Fibroblast of peridontal ligament (primary cell): ENCODE data around the gene EXOC3L1.
A peak's percentile ranks its signal among the peaks of the same experiment; 100 is the strongest.

ENCODE experiments used
- DNase-seq: peaks from one replicate; pipeline ENCODE4 v3.0.0-alpha.2; 2010; ENCODE audit errors: extremely low read depth

Gene EXOC3L1, protein sequence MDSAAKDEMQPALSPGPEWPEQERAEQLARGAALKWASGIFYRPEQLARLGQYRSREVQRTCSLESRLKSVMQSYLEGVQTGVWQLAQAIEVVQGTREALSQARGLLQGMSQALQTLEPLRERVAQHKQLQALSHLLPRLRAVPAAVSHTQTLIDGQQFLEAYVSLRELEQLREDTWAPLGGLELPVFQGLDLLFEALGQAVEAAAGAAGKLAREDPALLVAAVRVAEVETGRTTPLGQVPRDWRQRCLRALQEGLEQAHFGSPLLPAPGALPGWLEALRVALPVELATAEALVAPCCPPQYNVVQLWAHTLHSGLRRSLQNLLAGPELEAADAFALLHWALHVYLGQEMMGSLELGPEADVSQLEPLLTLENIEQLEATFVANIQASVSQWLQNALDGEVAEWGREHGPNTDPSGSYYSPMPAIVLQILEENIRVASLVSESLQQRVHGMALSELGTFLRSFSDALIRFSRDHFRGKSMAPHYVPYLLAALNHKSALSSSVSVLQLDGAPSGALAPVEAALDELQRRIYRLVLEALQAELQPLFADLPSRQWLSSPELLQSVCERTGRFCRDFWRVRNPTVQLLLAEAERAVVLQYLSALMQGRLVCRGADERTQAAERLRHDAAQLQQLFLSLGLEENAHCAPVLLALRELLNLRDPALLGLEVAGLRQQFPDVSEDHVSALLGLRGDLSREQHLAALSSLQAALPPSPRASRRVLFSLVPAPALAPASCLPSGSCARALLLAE

DNA sequence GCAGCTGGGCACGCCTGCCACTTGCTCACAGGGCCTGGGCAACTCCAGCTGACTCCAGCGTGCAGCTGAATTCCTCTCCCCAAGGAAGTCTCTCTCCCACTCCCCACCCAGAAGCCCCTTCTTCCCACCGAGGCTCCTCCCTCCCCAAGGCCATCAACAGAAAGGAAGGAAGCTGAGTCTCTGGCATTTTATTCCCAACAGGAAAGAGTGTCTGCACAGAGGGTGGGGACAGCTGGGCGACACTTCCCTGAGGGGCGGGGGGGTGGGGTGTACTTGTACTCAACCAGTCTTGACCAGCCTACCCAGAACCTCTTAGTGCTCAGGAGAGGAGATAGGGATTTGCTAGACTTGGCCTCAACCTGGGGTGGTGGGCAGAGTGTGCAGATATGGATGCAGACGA is at the start of gene EXOC3L1:
Gene EXOC3L1 (minus strand): TSS at position 96 of the 400 bp plus-strand sequence. CDS start 460 bp downstream, outside the sequence.
- DNase-seq, result no peak

DNA sequence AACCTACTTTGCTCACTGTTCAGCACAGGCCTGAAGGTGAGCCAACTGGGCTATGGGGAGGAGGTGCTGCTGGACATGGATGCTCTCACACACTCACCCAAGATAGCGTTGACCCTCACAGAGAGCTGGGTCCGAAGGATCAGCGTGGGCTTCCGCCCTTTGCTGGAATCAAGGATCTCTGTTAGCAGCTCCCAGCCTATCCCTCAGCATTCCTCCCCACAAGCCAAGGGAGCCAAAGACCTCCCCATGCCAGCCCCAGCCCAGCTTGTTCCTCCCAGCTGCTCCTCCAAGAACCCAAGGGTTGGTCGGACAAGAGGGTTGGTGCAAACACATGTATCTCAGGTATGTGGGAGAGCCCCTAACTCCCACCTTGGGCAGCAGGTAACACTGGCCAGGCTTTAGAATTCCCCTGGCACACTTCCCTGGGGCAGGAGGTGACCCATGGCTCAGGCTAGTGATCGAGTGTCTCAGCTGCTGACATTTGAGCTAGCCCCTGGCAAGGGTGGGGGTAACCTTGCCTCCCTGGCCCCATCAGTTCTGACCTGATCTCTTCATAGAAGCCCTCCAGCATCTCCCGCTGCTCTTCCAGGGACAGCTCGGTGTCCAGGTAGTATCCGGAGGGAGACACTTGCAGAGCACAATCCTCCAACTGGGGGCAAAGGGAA is 49.0 kb upstream of the EXOC3L1 start:
- no peak for DNase-seq

DNA sequence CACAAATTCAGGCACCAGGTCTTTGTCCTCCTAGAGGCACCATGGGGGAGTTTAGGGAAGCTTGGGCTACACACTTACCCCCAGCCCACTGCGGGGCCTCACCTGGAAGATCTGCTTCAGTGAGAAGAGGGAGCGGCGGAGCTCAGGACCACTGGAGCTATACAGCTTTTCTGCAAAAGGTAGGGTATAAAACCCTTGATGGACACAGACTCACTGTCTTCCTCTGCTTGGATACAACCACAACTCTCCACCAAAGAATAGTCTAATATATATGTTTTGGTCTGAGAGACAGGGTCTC is 48.3 kb upstream of the EXOC3L1 start:
- DNase-seq, result no peak

DNA sequence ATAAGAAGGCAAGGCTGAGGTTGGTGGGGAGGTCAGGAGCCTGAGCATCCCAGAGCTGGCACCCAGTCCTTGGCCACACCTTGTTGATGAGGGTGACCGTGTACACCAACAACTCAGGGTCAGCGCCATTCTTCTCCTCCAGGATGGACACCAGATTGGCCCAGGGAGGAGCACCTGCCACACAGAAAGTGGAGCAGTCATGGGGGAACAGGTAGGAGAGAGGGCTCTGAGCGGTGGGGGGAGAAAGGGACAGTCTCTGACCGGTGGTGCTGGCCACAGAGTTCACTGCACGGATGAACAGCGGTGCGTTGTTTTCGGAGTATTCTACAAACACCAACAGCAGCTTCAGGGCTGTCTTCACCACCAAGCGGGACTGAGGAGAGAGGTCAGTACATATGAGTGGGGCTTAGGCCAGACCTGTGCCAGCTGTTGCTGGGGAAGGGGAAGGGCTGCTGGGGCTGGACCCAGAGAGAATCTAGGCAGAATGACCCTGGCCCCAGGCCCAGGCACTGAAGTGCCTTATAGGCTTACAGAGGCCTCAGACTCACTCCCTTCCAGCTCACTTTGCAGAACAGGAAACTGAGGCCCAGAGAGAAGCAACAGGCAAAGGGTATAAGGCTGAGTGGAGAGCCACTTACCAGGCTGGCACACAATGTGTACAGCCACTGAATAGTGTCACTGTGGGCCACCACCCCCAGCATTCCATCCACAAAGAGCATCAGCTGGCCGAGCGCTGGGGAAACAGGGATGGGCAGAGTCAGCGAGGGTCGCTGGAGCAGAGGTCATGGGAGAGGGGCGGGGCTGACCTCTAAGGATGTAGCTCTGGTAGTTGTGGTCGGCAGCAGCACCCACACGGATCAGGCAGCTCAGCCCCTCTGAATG is 47.7 kb upstream of the EXOC3L1 start:
- no peak for DNase-seq

DNA sequence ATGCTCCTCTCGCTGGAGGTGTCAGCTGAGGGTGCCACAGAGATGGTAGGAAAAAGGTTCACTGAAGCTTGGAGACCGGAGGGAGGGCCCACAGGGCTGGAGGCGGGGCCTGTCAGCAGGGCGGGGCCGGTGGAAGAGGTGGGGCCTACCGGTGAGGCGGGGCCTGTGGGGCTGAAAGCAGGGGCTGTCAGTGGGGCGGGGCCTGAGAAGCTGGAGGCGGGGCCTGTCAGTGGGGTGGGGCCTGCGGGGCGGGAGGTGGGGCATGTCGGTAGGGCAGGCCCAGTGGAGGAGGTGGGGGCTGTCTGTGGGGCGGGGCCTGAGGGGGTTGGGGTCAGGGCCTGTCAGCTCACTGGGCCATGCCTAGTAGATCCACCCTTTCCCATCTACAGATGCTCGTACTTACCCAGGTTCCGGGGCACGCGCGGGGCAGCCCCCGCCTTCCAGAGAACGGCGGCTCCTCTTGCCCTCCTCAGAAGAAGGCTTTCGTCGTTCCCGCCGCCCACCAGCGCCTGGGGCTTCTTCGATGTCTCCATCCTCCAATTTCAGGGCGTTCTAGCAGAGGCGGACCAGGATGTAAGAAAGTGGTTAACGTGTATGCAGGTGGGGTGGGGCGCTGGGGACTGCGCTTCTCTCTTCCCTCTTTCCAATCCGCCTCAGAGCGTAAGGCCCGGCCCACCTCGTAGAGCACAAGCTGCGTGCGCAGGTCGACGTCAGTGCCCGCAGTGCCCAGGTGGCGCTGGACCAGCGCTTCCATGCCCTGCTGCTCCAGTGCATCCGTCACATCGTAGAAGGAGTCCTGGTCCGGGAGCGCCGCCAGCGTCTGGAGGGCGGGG is 46.8 kb upstream of the EXOC3L1 start:
- no peak for DNase-seq

DNA sequence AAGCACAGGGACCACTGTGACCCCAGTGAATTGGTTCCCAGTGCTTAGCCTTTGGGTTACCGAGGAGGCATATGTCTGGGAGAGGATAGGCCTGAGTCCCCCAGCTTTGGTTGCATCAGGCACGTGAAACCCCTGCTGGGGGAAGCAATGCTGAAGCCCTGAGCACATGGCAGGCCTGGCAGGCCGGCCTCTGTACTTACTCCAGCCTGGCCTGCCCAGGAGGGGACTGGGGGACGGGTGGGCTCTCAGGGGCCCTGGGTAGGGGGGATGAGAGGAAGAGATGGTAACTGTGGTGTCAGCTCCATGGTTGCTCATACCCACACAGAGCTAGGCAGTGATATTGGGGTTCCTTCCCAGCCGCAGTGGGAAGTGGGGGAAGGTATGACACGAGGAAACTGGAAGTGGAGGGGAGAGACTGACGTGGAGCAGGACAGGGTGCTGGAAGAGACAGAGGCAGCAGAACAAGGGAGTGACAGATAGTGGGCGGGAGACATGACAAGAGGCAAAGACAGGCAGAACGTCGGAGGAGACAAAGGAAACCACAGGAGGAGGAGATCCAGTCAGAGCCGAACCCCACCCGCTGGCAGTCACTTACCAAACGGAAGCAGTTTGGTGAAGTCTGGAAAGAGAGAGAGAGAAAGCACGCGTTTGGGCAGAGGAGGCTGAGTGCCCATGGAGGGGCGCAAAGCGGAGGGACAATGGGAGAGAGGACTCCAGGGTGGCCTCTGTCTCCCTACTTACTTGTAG is 46.1 kb upstream of the EXOC3L1 start:
- no peak for DNase-seq

DNA sequence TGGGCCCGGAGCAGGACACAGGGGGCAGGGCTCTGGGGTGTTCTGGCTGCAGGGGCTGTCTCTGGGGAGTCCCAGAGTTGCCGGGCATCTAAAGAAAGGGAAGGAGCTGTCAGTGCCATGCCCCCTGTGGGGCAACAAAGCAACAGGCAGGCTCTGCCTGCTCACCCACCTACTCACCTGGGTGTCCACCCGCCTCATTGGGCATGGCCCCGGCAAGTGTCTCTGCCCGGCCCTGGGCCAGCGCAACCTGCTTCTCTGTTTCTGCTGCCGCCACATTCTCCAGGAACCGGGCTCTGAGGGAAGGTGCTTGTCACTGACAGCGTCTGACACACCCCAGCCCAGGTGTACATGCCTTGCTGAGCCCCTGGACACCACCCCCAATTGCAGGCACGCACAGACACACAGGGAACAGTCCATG is 44.3 kb upstream of the EXOC3L1 start:
- DNase-seq, result no peak

DNA sequence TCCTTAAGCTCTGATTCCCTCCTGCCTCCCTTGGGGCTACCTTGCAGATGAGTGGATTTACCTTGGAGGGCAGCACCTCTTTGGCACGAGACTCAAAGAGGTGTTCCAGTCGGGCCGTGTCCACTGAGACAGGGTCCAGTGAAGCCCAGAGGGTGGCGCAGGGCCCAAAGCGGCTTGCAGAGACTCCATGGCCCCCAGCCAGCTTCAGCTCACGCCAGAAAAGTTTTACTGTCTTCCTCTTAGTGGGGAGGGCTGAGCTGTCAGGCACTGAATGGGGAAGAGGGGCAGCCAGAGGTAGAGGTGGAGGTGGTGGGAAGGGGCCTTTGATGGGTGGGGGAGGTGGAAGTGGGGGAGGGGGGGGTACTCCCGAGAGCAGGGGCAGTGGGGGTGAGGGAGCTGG is 43.7 kb upstream of the EXOC3L1 start:
- DNase-seq, result no peak

DNA sequence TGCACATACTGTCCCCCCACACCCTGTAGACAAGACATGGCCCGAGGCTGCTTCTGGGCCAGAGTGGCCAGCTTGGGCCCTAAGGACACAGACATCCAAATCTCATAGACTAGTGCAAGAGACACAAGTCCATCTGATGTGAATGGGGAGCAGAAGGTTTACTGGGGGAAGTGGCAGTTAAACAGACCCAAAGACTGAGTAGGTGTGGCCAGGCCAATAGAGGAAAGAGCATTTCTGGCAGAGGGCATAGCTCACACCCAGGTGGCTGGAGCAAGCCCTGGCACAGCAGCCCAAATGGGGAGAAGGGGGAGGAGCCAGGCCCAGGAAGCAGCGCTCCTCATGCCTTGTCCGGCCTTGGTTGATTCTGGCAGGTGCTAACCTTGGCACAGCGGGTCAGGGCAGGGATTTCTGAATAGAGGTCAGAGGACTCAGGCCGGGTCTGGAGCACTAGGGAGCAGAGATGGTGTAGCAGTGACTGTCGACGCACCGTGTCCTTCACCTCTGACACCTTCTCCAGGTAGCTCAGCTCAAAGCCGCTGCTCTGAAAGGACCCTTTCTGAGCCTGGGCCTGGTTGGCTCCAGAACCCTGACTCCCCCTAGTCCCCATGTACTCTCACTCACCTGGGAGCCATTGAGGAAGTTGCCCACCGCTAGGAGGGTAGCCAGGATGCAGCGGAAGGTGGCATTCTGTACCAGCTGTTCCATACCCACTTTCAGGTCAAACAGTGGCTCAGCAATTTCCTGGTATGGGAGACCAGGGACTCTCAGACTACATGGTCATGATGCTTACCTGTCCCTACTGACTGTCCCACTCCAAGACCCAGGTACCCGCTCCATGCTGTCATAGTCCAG is 41.1 kb upstream of the EXOC3L1 start:
- no peak for DNase-seq

DNA sequence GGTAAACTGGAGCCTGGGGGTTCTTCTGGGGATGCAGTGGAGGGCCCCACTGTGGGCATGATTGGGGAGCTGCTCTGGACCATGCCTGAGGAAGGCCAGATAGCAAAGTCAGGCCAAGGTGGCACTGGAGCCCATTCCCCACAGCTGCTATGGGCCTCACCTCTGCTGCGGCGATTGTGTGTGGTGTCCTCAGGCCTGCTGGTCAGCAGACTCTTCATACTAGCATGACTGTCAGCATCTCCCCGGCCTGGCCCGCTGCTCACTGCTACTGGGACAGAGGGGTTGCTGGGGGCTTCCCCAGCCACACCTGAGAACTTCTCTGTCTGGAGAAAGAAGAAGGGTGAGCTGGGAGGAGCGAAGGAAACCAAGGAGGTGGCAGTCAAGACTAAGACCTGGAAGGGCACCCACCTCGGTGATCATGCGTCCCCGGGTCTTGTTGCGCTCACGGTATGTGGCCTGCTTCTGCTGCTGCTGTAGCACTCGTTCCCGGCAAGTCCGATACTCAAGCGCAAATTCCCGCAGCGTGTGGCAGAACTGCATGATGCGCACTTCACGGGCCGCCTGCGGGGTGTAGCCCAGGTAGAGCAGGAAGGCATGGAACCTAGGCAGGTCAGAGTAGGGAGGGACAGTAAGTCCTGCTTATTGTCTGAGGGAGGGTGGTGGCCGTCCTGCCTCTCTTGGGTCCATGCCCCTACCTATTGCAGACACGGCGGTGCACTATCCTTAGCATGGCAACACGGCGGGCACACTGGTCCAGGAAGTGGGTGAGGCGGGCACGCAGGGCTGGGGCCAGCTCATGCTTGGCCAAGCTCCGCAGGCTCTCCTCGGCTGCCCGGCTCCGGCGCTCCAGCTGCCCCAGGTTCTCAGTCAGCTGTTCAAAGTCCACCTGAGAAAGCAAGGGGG is 40.2 kb upstream of the EXOC3L1 start:
- no peak for DNase-seq

DNA sequence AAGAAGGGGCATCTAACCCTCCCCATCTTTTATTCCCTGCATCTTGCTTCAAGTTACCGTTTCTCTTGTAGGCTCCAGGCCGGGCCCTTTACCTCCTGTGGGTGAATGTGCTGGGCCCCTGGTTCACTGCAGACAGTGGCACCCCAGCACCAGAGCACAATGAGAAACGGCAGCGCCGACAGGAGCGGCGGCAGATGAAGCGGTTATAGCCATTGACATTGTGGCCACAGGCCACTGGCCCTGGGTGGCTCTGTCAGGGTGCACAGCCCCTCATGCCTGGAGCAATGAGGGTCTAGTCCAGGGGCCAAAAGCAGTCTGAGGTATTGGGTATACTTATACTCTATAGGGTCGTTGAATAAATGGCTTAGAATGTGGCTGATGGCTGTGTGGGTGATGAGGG is 39.0 kb upstream of the EXOC3L1 start:
- no peak for DNase-seq

DNA sequence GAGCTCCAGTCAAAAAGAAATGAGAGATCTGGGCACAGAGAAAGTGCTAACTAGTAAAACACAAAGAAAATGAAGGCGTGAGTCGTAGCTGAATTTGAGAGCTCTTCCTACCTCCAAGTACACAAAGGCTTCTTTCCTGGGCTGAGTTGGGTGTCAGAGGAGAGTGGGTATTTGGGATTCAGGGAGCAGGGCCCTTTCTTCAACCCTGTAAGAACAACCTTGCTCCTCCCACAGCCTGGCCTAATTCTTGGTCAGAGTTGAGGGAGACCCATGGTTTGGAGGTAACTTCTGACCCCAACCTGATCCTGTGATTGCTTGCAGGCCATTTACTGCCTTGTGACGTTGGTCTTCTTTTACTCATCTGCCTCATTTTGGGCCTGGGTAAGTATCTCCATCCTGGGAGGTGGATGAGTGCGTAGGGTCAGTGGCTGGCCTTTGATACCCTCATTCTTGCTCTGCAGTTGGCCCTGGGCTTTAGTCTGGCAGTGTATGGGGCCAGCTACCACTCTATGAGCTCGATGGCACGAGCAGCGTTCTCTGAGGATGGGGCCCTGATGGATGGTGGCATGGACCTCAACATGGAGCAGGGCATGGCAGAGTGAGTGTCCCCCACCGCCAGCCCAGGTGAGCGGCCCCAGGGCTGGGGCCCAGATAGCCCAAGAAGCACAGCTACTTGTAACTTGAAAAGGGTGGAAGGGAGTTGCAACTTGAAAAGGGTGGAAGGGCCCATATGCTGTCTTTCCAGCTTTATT is 38.3 kb upstream of the EXOC3L1 start:
- no peak for DNase-seq

DNA sequence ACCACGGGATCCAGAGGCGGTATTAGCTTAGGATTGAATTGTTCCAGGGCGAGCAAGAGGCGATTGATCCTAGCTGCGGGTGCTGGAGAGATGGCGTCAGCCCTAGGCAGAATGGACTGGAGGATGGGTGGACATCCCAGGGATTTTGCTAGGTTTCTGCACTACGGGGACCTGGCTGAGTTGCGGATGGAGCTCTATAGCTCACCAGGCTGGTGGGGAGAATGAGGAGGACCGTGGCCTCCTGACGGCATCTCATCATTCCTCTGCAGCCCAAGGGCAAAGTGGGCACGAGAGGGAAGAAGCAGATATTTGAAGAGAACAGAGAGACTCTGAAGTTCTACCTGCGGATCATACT is 37.6 kb upstream of the EXOC3L1 start:
- no peak for DNase-seq

DNA sequence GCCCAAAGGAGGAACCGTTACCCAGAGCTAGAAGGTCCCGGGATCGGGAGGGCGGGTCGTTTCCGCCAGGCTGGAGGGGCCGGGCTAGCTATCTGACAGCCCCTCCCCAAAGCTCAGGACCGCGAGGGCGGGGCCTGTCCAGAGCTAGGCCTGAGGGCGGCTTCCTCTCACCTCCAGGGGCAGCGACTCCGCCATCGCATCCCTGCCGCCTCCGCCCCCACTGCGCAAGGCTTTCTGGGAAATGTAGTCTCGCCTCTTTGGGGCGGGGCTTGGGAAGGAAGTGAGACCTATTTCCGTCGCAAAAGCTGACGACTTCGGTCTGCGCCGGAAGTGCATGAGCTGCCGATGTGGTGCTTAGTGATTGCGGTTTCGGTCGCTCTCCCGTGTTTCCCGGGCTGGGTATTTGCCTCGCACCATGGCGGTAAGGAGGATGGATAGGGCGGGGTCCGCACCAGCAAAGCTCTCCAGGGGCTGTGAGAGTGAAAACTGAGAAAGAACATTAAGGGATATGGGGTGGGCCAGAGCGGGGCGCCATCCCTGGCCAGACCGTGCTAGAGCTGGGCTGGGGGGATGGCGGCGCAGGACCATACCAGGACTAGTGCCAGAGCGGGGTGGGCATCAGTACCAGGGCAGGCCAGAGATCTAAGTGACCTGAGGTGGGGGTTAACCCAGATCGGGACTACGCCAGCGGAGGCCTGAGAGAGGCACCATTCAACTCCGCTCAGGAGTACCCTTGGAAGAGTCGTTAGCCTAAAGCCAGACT is 37.0 kb upstream of the EXOC3L1 start, which contains the start of gene TMEM208:
Gene TMEM208 (plus strand): TSS at position 327 of the 763 bp plus-strand sequence. CDS start 89 bp downstream, at position 416.
- DNase-seq, result peak; percentile 98

DNA sequence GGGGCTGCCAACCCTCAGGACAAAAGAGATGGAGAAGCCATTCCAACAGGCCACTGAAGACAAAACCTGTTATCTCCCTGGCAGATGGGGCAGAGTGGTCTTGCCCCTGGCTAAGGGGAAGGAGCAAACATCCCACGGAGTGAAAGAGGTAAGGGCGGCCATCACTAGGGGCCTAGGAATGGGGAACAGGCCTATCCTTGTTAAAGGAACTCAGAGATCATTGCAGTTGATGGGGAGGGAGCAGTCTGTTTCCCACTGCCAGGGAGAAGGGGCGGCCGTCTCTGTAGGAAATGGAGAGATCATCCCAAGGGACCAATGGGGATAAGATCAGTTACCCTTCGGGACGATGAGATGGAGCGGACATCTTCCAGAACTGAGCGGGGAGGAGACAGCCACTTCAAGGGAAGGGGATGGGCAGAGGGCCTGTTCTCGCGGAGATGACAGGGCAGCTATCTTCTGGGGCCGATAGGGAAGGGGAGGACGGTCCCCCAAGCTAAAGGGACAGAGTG is 36.4 kb upstream of the EXOC3L1 start:
- DNase-seq, result no peak

DNA sequence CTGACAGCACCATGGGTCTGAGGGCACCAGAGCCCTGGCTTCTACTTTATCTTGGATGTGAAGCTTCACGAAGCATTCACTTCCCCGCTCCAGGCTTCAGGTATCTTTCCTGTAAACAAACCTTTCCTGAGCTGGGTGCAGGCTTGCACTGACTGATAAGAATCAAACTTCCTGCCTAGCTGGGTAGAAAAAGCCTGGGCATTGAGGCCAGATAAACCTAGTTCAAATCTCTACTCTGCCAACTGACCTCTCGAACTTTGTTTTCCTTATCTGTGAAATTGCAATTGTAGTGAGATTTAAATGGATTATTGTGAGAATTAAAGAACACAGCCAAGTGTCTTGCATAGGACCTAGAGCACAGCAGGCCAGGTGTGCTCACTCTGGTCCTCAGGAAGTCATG is 34.1 kb upstream of the EXOC3L1 start:
- no peak for DNase-seq
